Stimulated activated CD4-positive, alpha-beta T cell treated with anti-CD3 and anti-CD28 coated beads, Interleukin-2, amount 100 ng/mL, for 4 hours (primary cell): Measurements from ENCODE around the gene CHRNA7.
"Not testable (repeated sequence)": the region's sequence is repeated elsewhere in the genome, so short reads cannot be mapped to it uniquely, and the experiment has no call there.

Experiments
- DNase-seq: peaks from one replicate; pipeline ENCODE4 v3.0.0-alpha.2; 2020; ENCODE audit warnings: low read depth

The CHRNA7 gene

GRCh38 chr15:32193780-32194179 is 163.5 kb downstream of the CHRNA7 start:
- DNase-seq, result not testable (repeated sequence)

- DNase-seq, result not testable (repeated sequence)
Observed at GRCh38 chr15:32196206-32196605, 165.9 kb downstream of the CHRNA7 start.

- not testable (repeated sequence) for DNase-seq
Observed at GRCh38 chr15:32198938-32199337, 168.6 kb downstream of the CHRNA7 start.

- DNase-seq, result not testable (repeated sequence)
Observed at GRCh38 chr15:32209081-32209480, 178.8 kb downstream of the CHRNA7 start.

GRCh38 chr15:32218666-32219065 is 188.4 kb downstream of the CHRNA7 start:
- no peak for DNase-seq
